T47D (cell line): ENCODE measurements around the gene MTG2.

ENCODE experiments used
- DNase-seq, 2 experiments: peaks; one replicate each; pipeline versions ENCODE4 v3.0.0 to v3.0.0-alpha.2; 2011 to 2012; ENCODE audit warnings: low read depth in 1 of 2, low spot score in 1 of 2
- JUND ChIP-seq: IDR thresholded peaks from 2 replicates; pipeline ENCODE4 v1.6.1; 2012; ENCODE audit warnings: low read depth
- in situ Hi-C: cut with HindIII; loops from 2 replicates; pipeline ENCODE4 v1.10.0; 2016; ENCODE audit warnings: low sequenced_read_pairs, low pct_unique_long_range_greater_than_20kb

The MTG2 gene

GRCh38 chr20:62186887-62187866 is 4.3 kb downstream of the MTG2 start:
- no peak for DNase-seq
- TF ChIP-seq JUND: no peak
- in situ Hi-C loops: no loop called here

- in situ Hi-C loops: no loop called here
- no peak for TF ChIP-seq JUND
These were observed 8.0 kb downstream of the MTG2 start for GRCh38 chr20:62190639-62191411.

GRCh38 chr20:62191781-62192559 is 9.1 kb downstream of the MTG2 start:
- in situ Hi-C loops: no loop called here
- DNase-seq: no peak
- no peak for TF ChIP-seq JUND

More at GRCh38 chr20:62190639-62191411, 8.0 kb downstream of the MTG2 start:
- DNase-seq: no peak

GRCh38 chr20:62192635-62193034 is 9.8 kb downstream of the MTG2 start:
- in situ Hi-C loops: no loop called here
- no peak for DNase-seq
- no peak for TF ChIP-seq JUND

- in situ Hi-C loops: no loop called here
- no peak for DNase-seq
- no peak for TF ChIP-seq JUND
These were observed 10.5 kb downstream of the MTG2 start for GRCh38 chr20:62193079-62194025.

GRCh38 chr20:62195075-62195405 is 12.2 kb downstream of the MTG2 start:
- TF ChIP-seq JUND: no peak
- in situ Hi-C loops: no loop called here
- DNase-seq: no peak

GRCh38 chr20:62195736-62196135 is 12.9 kb downstream of the MTG2 start:
- no peak for DNase-seq
- in situ Hi-C loops: no loop called here
- no peak for TF ChIP-seq JUND

- in situ Hi-C loops: no loop called here
- DNase-seq: no peak
- no peak for TF ChIP-seq JUND
These were observed 13.5 kb downstream of the MTG2 start for GRCh38 chr20:62196286-62196685.

GRCh38 chr20:62197311-62197710 is 14.5 kb downstream of the MTG2 start:
- no peak for DNase-seq
- in situ Hi-C loops: no loop called here
- TF ChIP-seq JUND: no peak

- no peak for DNase-seq
- in situ Hi-C loops: no loop called here
- TF ChIP-seq JUND: no peak
These were observed 15.0 kb downstream of the MTG2 start for GRCh38 chr20:62197801-62198200.

GRCh38 chr20:62198496-62198895 is 15.7 kb downstream of the MTG2 start:
- no peak for TF ChIP-seq JUND
- DNase-seq: no peak
- in situ Hi-C loops: no loop called here
